IMR-90 (cell line): ENCODE measurements around the gene PTGR3. TPM values are rescaled to one million over a fixed set of nuclear protein-coding genes. Genes with fewer than 3 reads are reported as not detected.
"Not testable (repeated sequence)": the region's sequence is repeated elsewhere in the genome, so short reads cannot be mapped to it uniquely, and the experiment has no call there.

Experiments
- ATAC-seq: fragments of 200-7000 bp; cut with Tn5 transposase; 2 replicates; pipeline ENCODE4 v1.9.1; 2020; ENCODE audit warnings: low read depth, mild to moderate bottlenecking, moderate library complexity
- BruUV-seq: library from RNA; stranded (reverse); fragments of 400-500 nt; replicated peaks from 2 replicates; lab custom pipeline; 2021; lab: Mats Ljungman, UMichigan
- CTCF ChIA-PET: fragments of 300-600 bp; formaldehyde crosslinking; extraction: SDS; loops from one replicate; lab custom pipeline; 2021; ENCODE audit warnings: antibody characterized with exemption; lab: Yijun Ruan, JAX
- POLR2A ChIA-PET: fragments of 300-600 bp; sonication (Branson Sonifier 250); formaldehyde crosslinking; loops from one replicate; lab custom pipeline; 2022; ENCODE audit warnings: antibody characterized with exemption; ENCODE audit not compliant: unreplicated experiment; lab: Charles Lee
- DNase-seq: peaks from one replicate; pipeline ENCODE4 v3.0.0; 2013
- H2AFZ ChIP-seq: replicated peaks from 2 replicates; pipeline ENCODE3; 2013; ENCODE audit warnings: low read length, mild to moderate bottlenecking; ENCODE audit not compliant: poor library complexity
- H2AK5ac ChIP-seq: 2 replicates; pipeline ENCODE4 v1.6.1; 2013; ENCODE audit warnings: low read depth, low read length, inconsistent platforms
- H2AK9ac ChIP-seq: replicated peaks from 2 replicates; pipeline ENCODE3; 2013; ENCODE audit warnings: mild to moderate bottlenecking, low read depth, low read length, moderate library complexity; ENCODE audit not compliant: poor library complexity
- H2BK120ac ChIP-seq: 2 replicates; pipeline ENCODE4 v1.6.1; 2013; ENCODE audit warnings: low read depth, low read length, inconsistent platforms
- H2BK15ac ChIP-seq: 3 replicates; pipeline ENCODE4 v1.6.1; 2013; ENCODE audit warnings: low read depth, low read length, inconsistent platforms
- H2BK20ac ChIP-seq: 2 replicates; pipeline ENCODE4 v1.6.1; 2013; ENCODE audit warnings: low read depth, mild to moderate bottlenecking, inconsistent platforms, low read length, moderate library complexity
- H2BK5ac ChIP-seq: 2 replicates; pipeline ENCODE4 v1.6.1; 2013; ENCODE audit warnings: mild to moderate bottlenecking, low read depth, low read length, inconsistent platforms; ENCODE audit not compliant: poor library complexity, severe bottlenecking
- H3K14ac ChIP-seq: replicated peaks from 2 replicates; pipeline ENCODE4 v1.6.1; 2013; ENCODE audit warnings: low read depth, low read length, inconsistent platforms
- H3K18ac ChIP-seq: 2 replicates; pipeline ENCODE4 v1.6.1; 2013; ENCODE audit warnings: low read depth, low read length, control low read depth
- H3K23ac ChIP-seq: 2 replicates; pipeline ENCODE4 v1.6.1; 2013; ENCODE audit warnings: low read depth, low read length, inconsistent platforms
- H3K27ac ChIP-seq: 2 replicates; pipeline ENCODE4 v1.5.1; 2013; ENCODE audit warnings: mild to moderate bottlenecking, control low read depth, low read length; ENCODE audit not compliant: insufficient read depth
- H3K27me3 ChIP-seq: 2 replicates; pipeline ENCODE4 v1.6.1; 2013; ENCODE audit warnings: low read length; ENCODE audit not compliant: control insufficient read depth, insufficient read depth
- H3K36me3 ChIP-seq: 2 replicates; pipeline ENCODE4 v1.6.1; 2013; ENCODE audit warnings: low read length, mixed read lengths; ENCODE audit not compliant: control insufficient read depth, insufficient read depth
- H3K4ac ChIP-seq: 2 replicates; pipeline ENCODE4 v1.6.1; 2013; ENCODE audit warnings: low read depth, low read length, inconsistent platforms
- H3K4me1 ChIP-seq: 2 replicates; pipeline ENCODE4 v1.6.1; 2013; ENCODE audit warnings: low read length, mixed read lengths; ENCODE audit not compliant: control insufficient read depth, insufficient read depth
- H3K4me2 ChIP-seq: 2 replicates; pipeline ENCODE4 v1.6.1; 2013; ENCODE audit warnings: low read depth, mild to moderate bottlenecking, control low read depth, low read length, moderate library complexity
- H3K4me3 ChIP-seq: 2 replicates; pipeline ENCODE4 v1.5.1; 2013; ENCODE audit warnings: low read depth, mild to moderate bottlenecking, control low read depth, low read length, moderate library complexity; ENCODE audit not compliant: insufficient read depth
- H3K56ac ChIP-seq: 2 replicates; pipeline ENCODE4 v1.6.1; 2013; ENCODE audit warnings: low read length, inconsistent platforms; ENCODE audit not compliant: insufficient read depth; ENCODE audit errors: extremely low read depth
- H3K79me1 ChIP-seq, 2 experiments: 2 replicates each; pipeline ENCODE4 v1.6.1; 2013; ENCODE audit warnings: low read length in 2 of 2, inconsistent platforms in 1 of 2, low read depth in 1 of 2
- H3K9ac ChIP-seq: 2 replicates; pipeline ENCODE4 v1.6.1; 2013; ENCODE audit warnings: low read depth, low read length, control low read depth
- H3K9me1 ChIP-seq: 2 replicates; pipeline ENCODE4 v1.6.1; 2013; ENCODE audit warnings: low read length, inconsistent platforms; ENCODE audit not compliant: insufficient read depth
- H3K9me3 ChIP-seq: 2 replicates; pipeline ENCODE4 v1.6.1; 2013; ENCODE audit warnings: low read length; ENCODE audit not compliant: control insufficient read depth, insufficient read depth
- H4K20me1 ChIP-seq: 2 replicates; pipeline ENCODE4 v1.6.1; 2013; ENCODE audit warnings: low read length, inconsistent platforms; ENCODE audit not compliant: insufficient read depth
- H4K5ac ChIP-seq: 2 replicates; pipeline ENCODE4 v1.6.1; 2013; ENCODE audit warnings: mild to moderate bottlenecking, low read depth, low read length, control low read depth
- H4K8ac ChIP-seq, 2 experiments: 2 replicates each; pipeline ENCODE4 v1.6.1; 2013; ENCODE audit warnings: low read depth in 2 of 2, low read length in 2 of 2, control low read depth in 1 of 2, inconsistent platforms in 1 of 2
- H4K91ac ChIP-seq: 2 replicates; pipeline ENCODE4 v1.6.1; 2013; ENCODE audit warnings: low read depth, low read length, inconsistent platforms; ENCODE audit not compliant: insufficient read depth
- WGBS, 2 experiments: methylation state at CpG; one replicate each; pipeline versions ENCODE4 v1.1.5 to v1.1.7; 2013; ENCODE audit warnings: missing lambda C conversion rate in 2 of 2; ENCODE audit not compliant: insufficient read length in 1 of 2; ENCODE audit errors: extremely low coverage in 2 of 2; 5-methylcytosine and 5-hydroxymethylcytosine counted together
- dilution Hi-C: fragments of 300-500 bp; cut with HindIII; formaldehyde crosslinking; loops from one replicate; pipeline ENCODE4 v1.14.3; 2018; ENCODE audit warnings: low sequenced_read_pairs; ENCODE audit not compliant: unreplicated experiment
- in situ Hi-C: fragments of 300-500 bp; cut with MboI; formaldehyde crosslinking; loops from 3 replicates; pipeline ENCODE4 v1.14.3; 2019; ENCODE audit warnings: low sequenced_read_pairs, inconsistent platforms, mixed read lengths
- intact Hi-C: fragments of 100-400 bp; cut with micrococcal nuclease; formaldehyde crosslinking; loops from 2 replicates; pipeline ENCODE4 v1.10.0; 2022
- polyA plus RNA-seq, 3 experiments: library from polyadenylated mRNA; depleted of rRNA; stranded (reverse); fragments of >200 nt; gene quantifications; 2 replicates each; pipeline ENCODE4 v1.2.3, GENCODE V29; 2012; ENCODE audit warnings: low replicate concordance in 1 of 3
- total RNA-seq: library from RNA; depleted of rRNA; stranded (reverse); fragments of >200 nt; gene quantifications from 2 replicates; pipeline ENCODE4 v1.2.3, GENCODE V29; 2012

Gene PTGR3
- total and polyA plus RNA-seq, 2 of the 4 experiments (the other 2 are of a cell fraction) = 16.1 to 26.4 TPM

GRCh38 chr18:75187702-75188101, 21.2 kb downstream of the PTGR3 start:
- H2AK9ac ChIP-seq, H3K4me3 ChIP-seq, BruUV-seq, H3K4ac ChIP-seq, H2BK5ac ChIP-seq, H4K8ac ChIP-seq, H4K5ac ChIP-seq, CTCF ChIA-PET, H3K27me3 ChIP-seq, H3K36me3 ChIP-seq, H3K14ac ChIP-seq, H2AFZ ChIP-seq, H3K27ac ChIP-seq, ATAC-seq, in situ Hi-C loops, H3K9me3 ChIP-seq, H3K56ac ChIP-seq, DNase-seq, H3K23ac ChIP-seq, H4K91ac ChIP-seq, H2AK5ac ChIP-seq, H2BK15ac ChIP-seq, H3K4me2 ChIP-seq, H3K9ac ChIP-seq, H4K20me1 ChIP-seq, POLR2A ChIA-PET, H3K9me1 ChIP-seq, H2BK20ac ChIP-seq, dilution Hi-C loops, H3K79me1 ChIP-seq, H3K18ac ChIP-seq, H2BK120ac ChIP-seq, intact Hi-C loops, H3K4me1 ChIP-seq: not testable (repeated sequence)
- WGBS, 2 experiments = no CpG with 5 or more reads among the region's 4 CpGs
